PC-3 (cell line): ENCODE measurements around the gene ALDOC. TPM values are rescaled to one million over a fixed set of nuclear protein-coding genes. Genes with fewer than 3 reads are reported as not detected.

Experiments
- ATAC-seq: fragments of 200-7000 bp; cut with Tn5 transposase; 2 replicates; pipeline ENCODE4 v1.9.1; 2020; ENCODE audit warnings: mild to moderate bottlenecking, moderate library complexity
- BruUV-seq: library from RNA; stranded (reverse); fragments of 400-500 nt; replicated peaks from 2 replicates; lab custom pipeline; 2021; lab: Mats Ljungman, UMichigan
- CTCF ChIA-PET: fragments of 300-600 bp; sonication (Branson Sonifier 250); formaldehyde crosslinking; loops from one replicate; lab custom pipeline; 2022; ENCODE audit warnings: antibody characterized with exemption; lab: Charles Lee
- POLR2A ChIA-PET: fragments of 300-600 bp; sonication (Branson Sonifier 250); formaldehyde crosslinking; loops from one replicate; lab custom pipeline; 2022; ENCODE audit warnings: antibody characterized with exemption; ENCODE audit not compliant: unreplicated experiment; lab: Charles Lee
- DNase-seq: peaks from one replicate; pipeline ENCODE4 v3.0.0-alpha.2; 2015
- H2AFZ ChIP-seq: fragments of 300-600 bp; sonication (generic); 2 replicates; pipeline ENCODE4 v1.6.0; 2016; ENCODE audit warnings: antibody characterized with exemption, low read length
- H3F3A ChIP-seq: fragments of 300-600 bp; sonication (generic); one replicate; pipeline ENCODE4 v1.6.0; 2017; ENCODE audit warnings: antibody characterized with exemption, low read length, control low read depth, mild to moderate bottlenecking; ENCODE audit not compliant: unreplicated experiment
- H3K27ac ChIP-seq: fragments of 300-600 bp; sonication (generic); 2 replicates; pipeline ENCODE4 v1.5.1; 2016; ENCODE audit warnings: mild to moderate bottlenecking, low read length
- H3K27me3 ChIP-seq: fragments of 300-600 bp; sonication (generic); 2 replicates; pipeline ENCODE4 v1.6.1; 2016; ENCODE audit warnings: low read length, mixed read lengths
- H3K36me3 ChIP-seq: fragments of 300-600 bp; sonication (generic); 2 replicates; pipeline ENCODE4 v1.6.1; 2016; ENCODE audit warnings: low read depth, mixed run types, low read length, mixed read lengths
- H3K4me1 ChIP-seq: fragments of 300-600 bp; sonication (generic); 2 replicates; pipeline ENCODE4 v1.5.1; 2016; ENCODE audit warnings: low read length; ENCODE audit not compliant: insufficient read depth
- H3K4me2 ChIP-seq: fragments of 300-600 bp; sonication (generic); 2 replicates; pipeline ENCODE4 v1.6.0; 2016; ENCODE audit warnings: low read length
- H3K4me3 ChIP-seq: fragments of 300-600 bp; sonication (generic); 2 replicates; pipeline ENCODE4 v1.5.1; 2016; ENCODE audit warnings: mild to moderate bottlenecking, low read length, mixed read lengths
- H3K79me2 ChIP-seq: fragments of 300-600 bp; sonication (generic); 2 replicates; pipeline ENCODE4 v1.6.1; 2017; ENCODE audit warnings: low read length, mixed read lengths
- H3K9ac ChIP-seq: fragments of 300-600 bp; sonication (generic); 2 replicates; pipeline ENCODE4 v1.6.0; 2016; ENCODE audit warnings: mild to moderate bottlenecking, low read length
- H3K9me2 ChIP-seq: fragments of 300-600 bp; sonication (generic); replicated peaks from 2 replicates; pipeline ENCODE4 v1.6.1; 2016; ENCODE audit warnings: mixed run types, low read length, mixed read lengths
- H3K9me3 ChIP-seq: fragments of 300-600 bp; sonication (generic); 2 replicates; pipeline ENCODE4 v1.6.1; 2016; ENCODE audit warnings: low read length, mixed read lengths
- H4K20me1 ChIP-seq: fragments of 300-600 bp; sonication (generic); 2 replicates; pipeline ENCODE4 v1.6.1; 2016; ENCODE audit warnings: low read length, mixed read lengths
- CTCF ChIP-seq: fragments of 300-600 bp; sonication (generic); conservative IDR thresholded peaks from 2 replicates; pipeline ENCODE4 v1.5.1; 2017; ENCODE audit warnings: antibody characterized with exemption, low read depth, mild to moderate bottlenecking, low read length
- EZH2 ChIP-seq: fragments of 300-600 bp; sonication (generic); IDR thresholded peaks from one replicate; pipeline ENCODE4 v1.6.1; 2017; ENCODE audit warnings: antibody characterized with exemption, mild to moderate bottlenecking, low read length; ENCODE audit not compliant: unreplicated experiment
- EZH2phosphoT487 ChIP-seq: fragments of 300-600 bp; sonication (generic); IDR thresholded peaks from 2 replicates; pipeline ENCODE4 v1.6.1; 2018; ENCODE audit warnings: mild to moderate bottlenecking, antibody characterized with exemption, low read length, borderline replicate concordance
- intact Hi-C: fragments of 100-400 bp; cut with micrococcal nuclease; formaldehyde crosslinking; loops from 2 replicates; pipeline ENCODE4 v1.9.0; 2023
- total RNA-seq: library from RNA; depleted of rRNA; stranded (reverse); fragments of >200 nt; gene quantifications from 2 replicates; pipeline ENCODE4 v1.2.3, GENCODE V29; 2014

Gene ALDOC
- total RNA-seq, 1 experiment from 2014 or later: 42.6 TPM

- Histone ChIP-seq H3K27me3 (no peaks in the 10 kb centered on the region), H3K4me3 (no peak overlapping the region), H3K27ac (no peak overlapping the region), H3K9me3 (no peaks in the 10 kb centered on the region), H3K9me2 (no peaks in the 10 kb centered on the region), H4K20me1 (no peaks in the 10 kb centered on the region), H3K36me3 (no peaks in the 10 kb centered on the region), H3K4me1 (peaks cover 26% of the 10 kb centered on the region), H3K9ac (no peak overlapping the region), H3F3A (no peaks in the 10 kb centered on the region), H3K4me2 (no peak overlapping the region), H2AFZ (no peak overlapping the region), H3K79me2 (no peaks in the 10 kb centered on the region)
- ChIA-PET CTCF (no interaction called here), POLR2A (no interaction called here)
- TF ChIP-seq EZH2 (no peak), EZH2phosphoT487 (no peak), CTCF (no peak)
- DNase-seq: no peak
- intact Hi-C loops: no loop called here
- ATAC-seq: no peak
- no TSS peak for BruUV-seq
Measured at GRCh38 chr17:28526381-28526780, 50.3 kb downstream of the ALDOC start.

- no peak overlapping the region for H3K4me3 ChIP-seq
- no peaks in the 10 kb centered on the region for H3K27me3 ChIP-seq
- H3K9me2 ChIP-seq: no peaks in the 10 kb centered on the region
- H2AFZ ChIP-seq: no peak overlapping the region
- no peak overlapping the region for H3K9ac ChIP-seq
- H3K4me2 ChIP-seq: 0 out of 2 replicates have a peak overlapping the region, but pooled peaks have one; percentile 23
- ATAC-seq: peak; percentile 85
- no peak overlapping the region for H3K27ac ChIP-seq
- BruUV-seq: no TSS peak
- ChIA-PET POLR2A (no interaction called here), CTCF (no interaction called here)
- no peaks in the 10 kb centered on the region for H3F3A ChIP-seq
- peak; percentile 79 for DNase-seq
- no peak for TF ChIP-seq CTCF
- TF ChIP-seq EZH2: no peak
- TF ChIP-seq EZH2phosphoT487: no peak
- H3K36me3 ChIP-seq: no peaks in the 10 kb centered on the region
- no peaks in the 10 kb centered on the region for H4K20me1 ChIP-seq
- H3K9me3 ChIP-seq: no peaks in the 10 kb centered on the region
- no peaks in the 10 kb centered on the region for H3K79me2 ChIP-seq
- intact Hi-C loops: no loop called here
- peaks cover 26% of the 10 kb centered on the region for H3K4me1 ChIP-seq
Measured at GRCh38 chr17:28524476-28525424, 51.9 kb downstream of the ALDOC start.

DNA sequence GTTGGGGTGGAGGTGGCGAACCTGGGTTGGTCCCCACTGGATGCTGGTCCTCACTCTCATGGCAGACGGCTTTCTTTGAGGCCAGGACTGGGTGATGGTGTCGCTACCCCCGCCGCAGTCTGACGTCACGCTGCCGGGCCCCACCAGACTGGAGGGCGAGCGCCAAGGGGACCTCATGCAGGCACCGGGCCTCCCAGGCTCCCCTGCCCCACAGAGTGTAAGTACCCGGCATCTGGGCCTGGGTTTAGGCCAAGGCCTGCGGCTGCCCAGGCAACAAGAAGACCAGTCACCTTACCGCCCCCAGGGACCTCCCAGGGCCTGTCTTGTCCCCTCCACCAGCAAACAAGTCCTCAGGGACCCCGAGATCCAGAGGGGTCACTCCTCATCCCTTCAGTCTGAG, 52.8 kb downstream of the ALDOC start:
- POLR2A ChIA-PET: no interaction called here
- intact Hi-C loops: no loop called here
- BruUV-seq: no TSS peak

More for the DNA sequence above, 52.8 kb downstream of the ALDOC start:
- Histone ChIP-seq H3K4me1 (peaks cover 26% of the 10 kb centered on the region), H2AFZ (no peak overlapping the region), H3K9ac (no peak overlapping the region), H3K9me2 (no peaks in the 10 kb centered on the region), H3K4me2 (no peak overlapping the region), H3F3A (no peaks in the 10 kb centered on the region), H3K36me3 (no peaks in the 10 kb centered on the region), H3K4me3 (no peak overlapping the region), H3K27ac (no peak overlapping the region), H3K27me3 (no peaks in the 10 kb centered on the region), H3K79me2 (no peaks in the 10 kb centered on the region), H3K9me3 (no peaks in the 10 kb centered on the region), H4K20me1 (no peaks in the 10 kb centered on the region)
- CTCF ChIA-PET: no interaction called here
- ATAC-seq (no peak), DNase-seq (no peak)
- TF ChIP-seq EZH2 (no peak), EZH2phosphoT487 (no peak), CTCF (no peak)
